ENCODE data around the gene ITPR2. TPM values are rescaled to one million over a fixed set of nuclear protein-coding genes. Genes with fewer than 3 reads are reported as not detected.

The ITPR2 gene
- total and polyA plus RNA-seq, 2 of the 13 experiments (the other 11 are each of a cell fraction or from before 2014, with no cell fraction given), result 31.9 to 81.9 TPM

DNA sequence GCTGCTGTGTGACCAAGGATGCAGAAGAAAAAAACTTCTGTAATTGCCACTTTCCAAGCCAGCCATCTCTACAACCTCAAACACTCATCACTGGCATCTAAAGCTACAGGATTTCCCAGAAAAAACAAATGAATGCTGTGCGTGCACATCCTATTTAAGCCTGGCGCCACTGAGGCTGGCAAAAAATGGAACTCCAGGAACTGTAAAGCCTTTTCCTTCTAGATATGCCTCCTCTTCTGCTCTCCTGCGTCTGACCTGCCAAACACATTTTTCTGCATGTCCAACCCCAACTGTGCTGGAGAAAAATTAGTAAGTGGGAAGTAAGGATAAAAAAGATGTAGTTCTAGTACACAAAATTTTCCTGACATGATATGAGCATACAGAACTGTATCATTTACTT, 184.9 kb downstream of the ITPR2 start:
- H3K4me3 ChIP-seq (replicated peaks in 1 of 3; ENCODE audit: insufficient read depth in 1 of 3, low read depth in 2 of 3, low read length in 3 of 3), result no peak overlapping the region
- H4K20me1 ChIP-seq (ENCODE audit: insufficient read depth, low read length), result no peaks in the 10 kb centered on the region
- no peak overlapping the region for H3K9ac ChIP-seq (ENCODE audit: insufficient read depth, low read depth, low read length)
- intact Hi-C loops (cut with micrococcal nuclease; ENCODE audit: unreplicated experiment), result no loop called here
- FAIRE-seq (no peak), ATAC-seq (no peak), DNase-seq (ENCODE audit: low spot score) (no peak)
- H3K79me2 ChIP-seq (ENCODE audit: insufficient read depth, low read length), result no peaks in the 10 kb centered on the region
- in situ Hi-C loops (cut with HindIII; ENCODE audit: extremely low pct_ligation_motif_present, low pct_unique_long_range_greater_than_20kb), result no loop called here
- POLR2A ChIA-PET, result no interaction called here
- no peak overlapping the region for H2AFZ ChIP-seq (ENCODE audit: low read length)
- no peaks in the 10 kb centered on the region; the same call in 1 of the 2 replicates for H3K9me3 ChIP-seq (ENCODE audit: low read length)
- 93% methylated on average over 3 of the region's 3 CpGs for WGBS (ENCODE audit: low lambda C conversion rate)
- H3K36me3 ChIP-seq (replicated peaks in 1 of 2; ENCODE audit: control insufficient read depth in 1 of 2, insufficient read depth in 2 of 2, low read length in 2 of 2), result peaks cover 17 to 58% of the 10 kb centered on the region in 2 experiments
- CTCF ChIA-PET (ENCODE audit: low intra/inter-chr PET ratio, low total read pairs), result no interaction called here
- no peak overlapping the region for H3K27ac ChIP-seq (ENCODE audit: extremely low read length, insufficient read depth, low read length)
- TF ChIP-seq ZNF251 (CRISPR knock-in tag; IDR thresholded peaks at IDR 0.05) (no peak), RBM22 (optimal IDR thresholded peaks at IDR 0.05; ENCODE audit: low read length) (peak; percentile 61)
- H3K4me1 ChIP-seq (ENCODE audit: insufficient read depth, low read length), result peaks cover 9% of the 10 kb centered on the region
- no peak overlapping the region for H3K4me2 ChIP-seq (ENCODE audit: low read depth, low read length)
- no peaks in the 10 kb centered on the region for H3K27me3 ChIP-seq (ENCODE audit: control insufficient read depth in 1 of 2, insufficient read depth in 2 of 2, low read length in 2 of 2)
- no TSS peak for BruUV-seq (replicated peaks)

GRCh38 chr12:26647088-26647487, 185.9 kb downstream of the ITPR2 start:
- ChIA-PET CTCF (ENCODE audit: low intra/inter-chr PET ratio, low total read pairs) (no interaction called here), POLR2A (no interaction called here)
- WGBS (ENCODE audit: low lambda C conversion rate), result 100% methylated on average over 3 of the region's 3 CpGs

More at GRCh38 chr12:26647088-26647487, 185.9 kb downstream of the ITPR2 start:
- H2AFZ ChIP-seq (ENCODE audit: low read length), result no peak overlapping the region
- no peak overlapping the region for H3K9ac ChIP-seq (ENCODE audit: insufficient read depth, low read depth, low read length)
- no peak overlapping the region for H3K4me2 ChIP-seq (ENCODE audit: low read depth, low read length)
- DNase-seq (ENCODE audit: low spot score), result no peak
- H3K79me2 ChIP-seq (ENCODE audit: insufficient read depth, low read length), result no peaks in the 10 kb centered on the region
- TF ChIP-seq, protein P1, sequence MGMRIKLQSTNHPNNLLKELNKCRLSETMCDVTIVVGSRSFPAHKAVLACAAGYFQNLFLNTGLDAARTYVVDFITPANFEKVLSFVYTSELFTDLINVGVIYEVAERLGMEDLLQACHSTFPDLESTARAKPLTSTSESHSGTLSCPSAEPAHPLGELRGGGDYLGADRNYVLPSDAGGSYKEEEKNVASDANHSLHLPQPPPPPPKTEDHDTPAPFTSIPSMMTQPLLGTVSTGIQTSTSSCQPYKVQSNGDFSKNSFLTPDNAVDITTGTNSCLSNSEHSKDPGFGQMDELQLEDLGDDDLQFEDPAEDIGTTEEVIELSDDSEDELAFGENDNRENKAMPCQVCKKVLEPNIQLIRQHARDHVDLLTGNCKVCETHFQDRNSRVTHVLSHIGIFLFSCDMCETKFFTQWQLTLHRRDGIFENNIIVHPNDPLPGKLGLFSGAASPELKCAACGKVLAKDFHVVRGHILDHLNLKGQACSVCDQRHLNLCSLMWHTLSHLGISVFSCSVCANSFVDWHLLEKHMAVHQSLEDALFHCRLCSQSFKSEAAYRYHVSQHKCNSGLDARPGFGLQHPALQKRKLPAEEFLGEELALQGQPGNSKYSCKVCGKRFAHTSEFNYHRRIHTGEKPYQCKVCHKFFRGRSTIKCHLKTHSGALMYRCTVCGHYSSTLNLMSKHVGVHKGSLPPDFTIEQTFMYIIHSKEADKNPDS (CRISPR knock-in tag; IDR thresholded peaks at IDR 0.05), result no peak
- TF ChIP-seq KLF11 (CRISPR knock-in tag; IDR thresholded peaks at IDR 0.05), result no peak
- no peak for TF ChIP-seq MIXL1 (CRISPR knock-in tag; IDR thresholded peaks at IDR 0.05)
- TF ChIP-seq KDM5A (IDR thresholded peaks at IDR 0.05; ENCODE audit: borderline replicate concordance, low read length), result no peak
- no peak for TF ChIP-seq ZNF280B (CRISPR knock-in tag; IDR thresholded peaks at IDR 0.05; ENCODE audit: borderline replicate concordance)
- no peak for TF ChIP-seq MLLT10 (CRISPR knock-in tag; IDR thresholded peaks at IDR 0.05)
- no peaks in the 10 kb centered on the region for H4K20me1 ChIP-seq (ENCODE audit: insufficient read depth, low read length)
- in situ Hi-C loops (cut with HindIII; ENCODE audit: extremely low pct_ligation_motif_present, low pct_unique_long_range_greater_than_20kb) (no loop called here), intact Hi-C loops (cut with micrococcal nuclease; ENCODE audit: unreplicated experiment) (no loop called here)
- H3K4me3 ChIP-seq (replicated peaks in 1 of 3; ENCODE audit: insufficient read depth in 1 of 3, low read depth in 2 of 3, low read length in 3 of 3), result no peak overlapping the region
- H3K27ac ChIP-seq (ENCODE audit: extremely low read length, insufficient read depth, low read length), result no peak overlapping the region
- ATAC-seq, result no peak
- H3K36me3 ChIP-seq (replicated peaks in 1 of 2; ENCODE audit: control insufficient read depth in 1 of 2, insufficient read depth in 2 of 2, low read length in 2 of 2), result peaks cover 12 to 57% of the 10 kb centered on the region in 2 experiments
- H3K4me1 ChIP-seq (ENCODE audit: insufficient read depth, low read length), result peaks cover 9% of the 10 kb centered on the region
- no TSS peak for BruUV-seq (replicated peaks)
- FAIRE-seq, result no peak
- H3K9me3 ChIP-seq (ENCODE audit: low read length), result no peaks in the 10 kb centered on the region; the same call in 1 of the 2 replicates
- no peaks in the 10 kb centered on the region for H3K27me3 ChIP-seq (ENCODE audit: control insufficient read depth in 1 of 2, insufficient read depth in 2 of 2, low read length in 2 of 2)
